ENCODE measurements around the gene TSPAN16.
"Not testable (repeated sequence)": the region's sequence is repeated elsewhere in the genome, so short reads cannot be mapped to it uniquely, and the experiment has no call there.

TSPAN16 gene

GRCh38 chr19:11330127-11330526 lies 34.2 kb downstream of the TSPAN16 start:
- Histone ChIP-seq H3K27ac (replicated peaks) (0 out of 2 replicates have a peak overlapping the region, but pooled peaks have one; percentile 8), H3K27me3 (ENCODE audit: insufficient read depth, poor library complexity, severe bottlenecking) (no peaks in the 10 kb centered on the region), H3K4me3 (replicated peaks; ENCODE audit: insufficient read depth, low read length) (no peak overlapping the region)
- TF ChIP-seq REST (IDR thresholded peaks at IDR 0.05; ENCODE audit: insufficient replicate concordance, low read depth) (no peak), POLR2AphosphoS5 (IDR thresholded peaks at IDR 0.05; ENCODE audit: low read depth) (no peak)
- DNase-seq (ENCODE audit: low read depth in 1 of 2, low spot score in 1 of 2) = no peak

- no peak for DNase-seq (ENCODE audit: low read depth in 1 of 2, low spot score in 1 of 2)
- H3K4me3 ChIP-seq (replicated peaks; ENCODE audit: insufficient read depth, low read length) = no peak overlapping the region
- TF ChIP-seq GABPA (IDR thresholded peaks at IDR 0.05; ENCODE audit: low read depth) (no peak), SPI1 (IDR thresholded peaks at IDR 0.05; ENCODE audit: borderline replicate concordance, low read depth) (no peak), CTCF (IDR thresholded peaks at IDR 0.05; ENCODE audit: insufficient read depth, low read length) (no peak), REST (IDR thresholded peaks at IDR 0.05; ENCODE audit: insufficient replicate concordance, low read depth) (no peak), POLR2AphosphoS5 (IDR thresholded peaks at IDR 0.05; ENCODE audit: low read depth) (no peak)
- H3K27ac ChIP-seq (replicated peaks) = no peak overlapping the region
- no peaks in the 10 kb centered on the region for H3K27me3 ChIP-seq (ENCODE audit: insufficient read depth, poor library complexity, severe bottlenecking)
Observed at GRCh38 chr19:11331502-11331901, 35.5 kb downstream of the TSPAN16 start.

GRCh38 chr19:11332822-11333221 lies 36.9 kb downstream of the TSPAN16 start:
- Histone ChIP-seq H3K27ac (replicated peaks) (no peak overlapping the region), H3K27me3 (ENCODE audit: insufficient read depth, poor library complexity, severe bottlenecking) (no peaks in the 10 kb centered on the region), H3K4me3 (replicated peaks; ENCODE audit: insufficient read depth, low read length) (no peak overlapping the region)
- no peak for TF ChIP-seq GABPA (IDR thresholded peaks at IDR 0.05; ENCODE audit: low read depth)
- no peak for TF ChIP-seq REST (IDR thresholded peaks at IDR 0.05; ENCODE audit: insufficient replicate concordance, low read depth)
- TF ChIP-seq SPI1 (IDR thresholded peaks at IDR 0.05; ENCODE audit: borderline replicate concordance, low read depth) = no peak
- TF ChIP-seq CTCF (IDR thresholded peaks at IDR 0.05; ENCODE audit: insufficient read depth, low read length) = no peak
- DNase-seq (ENCODE audit: low read depth in 1 of 2, low spot score in 1 of 2) = no peak

- H3K27me3 ChIP-seq (ENCODE audit: insufficient read depth, poor library complexity, severe bottlenecking); H3K4me3 ChIP-seq (replicated peaks; ENCODE audit: insufficient read depth, low read length); DNase-seq (ENCODE audit: low read depth in 1 of 2, low spot score in 1 of 2); H3K27ac ChIP-seq (replicated peaks): not testable (repeated sequence)
Observed at GRCh38 chr19:11333838-11334237, 37.9 kb downstream of the TSPAN16 start.

Measured in HL-60 (cell line).